Measurements from ENCODE around the gene ASIC5. TPM values are rescaled to one million over a fixed set of nuclear protein-coding genes. Genes with fewer than 3 reads are reported as not detected.

The ASIC5 gene
- total RNA-seq (2022; extraction: Qiagen RNA extraction): not detected in 5 replicates

GRCh38 chr4:155866177-155866576 lies at the start of gene ASIC5:
Gene ASIC5 (minus strand): TSS chr4:155866277. CDS start chr4:155866226, 51 bp downstream.

GRCh38 chr4:155903453-155903852 lies 37.4 kb upstream of the ASIC5 start, which contains the start of gene TDO2:
Gene TDO2 (plus strand): TSS chr4:155903696. CDS start chr4:155903759, 63 bp downstream.

Other genes starting within 250 kb of the ASIC5 start
- not detected in 5 replicates for gene GUCY1A1, start 199.4 kb downstream of the ASIC5 start, total RNA-seq (2022; extraction: Qiagen RNA extraction)
- gene GUCY1B1, start 107.3 kb downstream of the ASIC5 start, total RNA-seq (2022; extraction: Qiagen RNA extraction): 0.17 to 0.30 TPM (median 0.20 TPM) in 5 replicates
- 0.37 to 0.63 TPM (median 0.55 TPM) in 5 replicates for gene TDO2, start 37.4 kb upstream of the ASIC5 start, total RNA-seq (2022; extraction: Qiagen RNA extraction)
- 0.90 to 0.99 TPM (median 0.95 TPM) in 5 replicates for gene CTSO, start 87.6 kb upstream of the ASIC5 start, total RNA-seq (2022; extraction: Qiagen RNA extraction)

Measured in A549 treated with AZD2906 at 1 μM for 4 hours (cell line).